SU-DHL-6 (cell line): ENCODE results near the gene EBF3.

Experiments
- H2AFZ ChIP-seq: fragments of 200-600 bp; sonication (generic); 2 replicates; pipeline ENCODE4 v1.6.1; 2014; ENCODE audit warnings: low read depth, mild to moderate bottlenecking, moderate library complexity, mixed read lengths, antibody characterized with exemption, low read length; ENCODE audit not compliant: severe bottlenecking
- H3F3A ChIP-seq: fragments of 200-600 bp; shearing (Covaris generic); 2 replicates; pipeline ENCODE4 v1.6.0; 2016; ENCODE audit warnings: antibody characterized with exemption, mild to moderate bottlenecking; ENCODE audit not compliant: insufficient read depth
- H3K27ac ChIP-seq: fragments of 200-600 bp; sonication (generic); 2 replicates; pipeline ENCODE4 v1.5.1; 2016; ENCODE audit warnings: low read depth, mild to moderate bottlenecking, low read length, moderate library complexity, mixed read lengths
- H3K27me3 ChIP-seq: fragments of 200-600 bp; sonication (generic), shearing (Covaris generic); 2 replicates; pipeline ENCODE4 v1.6.0; 2014; ENCODE audit warnings: mild to moderate bottlenecking, low read length
- H3K36me3 ChIP-seq: fragments of 200-600 bp; sonication (generic); 2 replicates; pipeline ENCODE4 v1.6.1; 2014; ENCODE audit warnings: mild to moderate bottlenecking, low read length, mixed read lengths
- H3K4me2 ChIP-seq: fragments of 300-600, 200-600 bp; shearing (Covaris generic), sonication (generic); 2 replicates; pipeline ENCODE4 v1.6.0; 2014; ENCODE audit warnings: low read length, low read depth, mild to moderate bottlenecking; ENCODE audit not compliant: poor library complexity, severe bottlenecking
- H3K4me3 ChIP-seq: fragments of 200-600 bp; sonication (generic); 2 replicates; pipeline ENCODE4 v1.5.1; 2014; ENCODE audit warnings: antibody characterized with exemption, low read length, mild to moderate bottlenecking, mixed read lengths; ENCODE audit not compliant: insufficient read depth, poor library complexity, severe bottlenecking
- H3K79me2 ChIP-seq: fragments of 200-600 bp; sonication (generic); 2 replicates; pipeline ENCODE4 v1.6.1; 2014; ENCODE audit warnings: mild to moderate bottlenecking, low read length, moderate library complexity; ENCODE audit not compliant: insufficient read depth
- H3K9ac ChIP-seq: fragments of 200-600 bp; sonication (generic); 2 replicates; pipeline ENCODE4 v1.7.0; 2014; ENCODE audit warnings: mild to moderate bottlenecking, low read length
- H3K9me2 ChIP-seq: fragments of 200-600 bp; sonication (generic); replicated peaks from 2 replicates; pipeline ENCODE4 v1.6.1; 2014; ENCODE audit warnings: low read length; ENCODE audit not compliant: insufficient read depth
- H3K9me3 ChIP-seq: fragments of 200-600 bp; sonication (generic); 2 replicates; pipeline ENCODE4 v1.6.1; 2014; ENCODE audit warnings: low read length, mixed read lengths; ENCODE audit not compliant: insufficient read depth
- H4K20me1 ChIP-seq: fragments of 200-600 bp; sonication (generic); 2 replicates; pipeline ENCODE4 v1.6.1; 2014; ENCODE audit warnings: low read depth, mild to moderate bottlenecking, antibody characterized with exemption, low read length, moderate library complexity, mixed read lengths
- EZH2phosphoT487 ChIP-seq: fragments of 200-600 bp; sonication (generic), shearing (Covaris generic); conservative IDR thresholded peaks from 2 replicates; pipeline ENCODE4 v1.6.1; 2018; ENCODE audit warnings: mild to moderate bottlenecking, antibody characterized with exemption, low read length, moderate library complexity, mixed read lengths
- TF ChIP-seq, protein P1 (sequence below): fragments of 200-600 bp; sonication (generic); IDR thresholded peaks from one replicate; pipeline ENCODE4 v1.5.1; 2017; ENCODE audit warnings: antibody characterized with exemption, mild to moderate bottlenecking, low read length, moderate library complexity; ENCODE audit not compliant: insufficient read depth, poor library complexity, severe bottlenecking

EBF3 gene

DNA sequence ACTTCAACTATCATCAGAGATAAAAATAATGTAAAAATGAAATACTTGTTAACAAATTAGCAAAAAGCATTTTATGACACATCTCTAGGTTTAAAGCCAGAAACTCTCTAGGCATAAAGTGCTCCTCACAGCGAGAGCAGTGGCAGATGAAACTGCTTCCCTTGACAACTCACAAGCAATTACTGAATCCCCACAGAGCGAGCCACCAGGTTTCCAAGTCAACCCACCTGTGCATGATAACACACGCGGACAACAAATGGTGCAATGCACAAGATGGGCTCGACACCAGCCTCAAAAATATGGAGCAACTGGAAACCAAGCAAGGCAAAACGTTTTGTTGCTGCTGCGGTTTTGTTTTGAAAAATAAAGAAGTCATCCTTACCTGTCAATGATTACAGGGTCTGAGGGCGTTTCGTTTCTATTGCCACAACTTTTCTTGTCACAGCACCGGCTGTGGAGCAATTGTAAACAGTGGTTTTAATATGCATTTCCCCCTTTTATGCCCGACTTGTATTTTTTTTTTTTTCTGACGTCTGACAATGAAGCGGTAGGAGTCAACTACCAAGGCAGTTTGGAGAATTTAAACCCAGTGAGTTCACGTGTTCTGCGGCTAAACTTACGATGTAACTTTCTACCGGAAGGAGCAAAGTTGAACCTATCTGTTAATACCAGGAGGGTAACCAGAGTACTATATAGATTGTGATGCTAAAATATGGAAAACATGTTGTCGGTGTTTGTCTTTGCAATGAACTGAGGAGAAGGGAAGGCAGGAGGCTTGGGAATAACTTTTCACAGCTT, 7.0 kb downstream of the EBF3 start:
- Histone ChIP-seq H4K20me1 (no peaks in the 10 kb centered on the region), H3F3A (no peaks in the 10 kb centered on the region), H3K36me3 (no peaks in the 10 kb centered on the region), H2AFZ (no peak overlapping the region), H3K79me2 (no peaks in the 10 kb centered on the region), H3K9me2 (no peaks in the 10 kb centered on the region), H3K27me3 (no peaks in the 10 kb centered on the region), H3K4me3 (no peak overlapping the region), H3K9ac (no peak overlapping the region), H3K4me2 (no peak overlapping the region), H3K27ac (no peak overlapping the region), H3K9me3 (no peaks in the 10 kb centered on the region)
- TF ChIP-seq, protein P1, sequence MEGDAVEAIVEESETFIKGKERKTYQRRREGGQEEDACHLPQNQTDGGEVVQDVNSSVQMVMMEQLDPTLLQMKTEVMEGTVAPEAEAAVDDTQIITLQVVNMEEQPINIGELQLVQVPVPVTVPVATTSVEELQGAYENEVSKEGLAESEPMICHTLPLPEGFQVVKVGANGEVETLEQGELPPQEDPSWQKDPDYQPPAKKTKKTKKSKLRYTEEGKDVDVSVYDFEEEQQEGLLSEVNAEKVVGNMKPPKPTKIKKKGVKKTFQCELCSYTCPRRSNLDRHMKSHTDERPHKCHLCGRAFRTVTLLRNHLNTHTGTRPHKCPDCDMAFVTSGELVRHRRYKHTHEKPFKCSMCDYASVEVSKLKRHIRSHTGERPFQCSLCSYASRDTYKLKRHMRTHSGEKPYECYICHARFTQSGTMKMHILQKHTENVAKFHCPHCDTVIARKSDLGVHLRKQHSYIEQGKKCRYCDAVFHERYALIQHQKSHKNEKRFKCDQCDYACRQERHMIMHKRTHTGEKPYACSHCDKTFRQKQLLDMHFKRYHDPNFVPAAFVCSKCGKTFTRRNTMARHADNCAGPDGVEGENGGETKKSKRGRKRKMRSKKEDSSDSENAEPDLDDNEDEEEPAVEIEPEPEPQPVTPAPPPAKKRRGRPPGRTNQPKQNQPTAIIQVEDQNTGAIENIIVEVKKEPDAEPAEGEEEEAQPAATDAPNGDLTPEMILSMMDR, result no peak
- TF ChIP-seq EZH2phosphoT487, result no peak

DNA sequence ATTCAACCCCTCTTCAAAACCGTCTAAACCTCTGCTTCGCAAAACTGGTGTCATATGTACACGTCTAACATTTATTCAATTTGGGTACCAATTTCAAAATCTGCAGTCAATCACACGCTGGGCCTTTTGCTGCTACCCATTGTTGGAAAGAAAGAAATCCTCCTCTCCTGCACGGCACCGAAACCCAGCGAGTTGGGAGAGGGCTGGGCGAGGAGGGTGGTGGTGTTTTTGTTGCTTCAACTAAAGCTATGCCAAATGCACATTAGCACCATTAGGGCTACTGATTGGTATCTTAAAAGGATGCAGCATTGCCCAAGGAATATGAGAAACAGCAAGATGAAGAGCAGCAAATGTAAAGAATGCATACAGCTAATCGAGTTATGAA, 7.8 kb downstream of the EBF3 start:
- H3K4me2 ChIP-seq, result no peak overlapping the region
- H3K9me3 ChIP-seq, result no peaks in the 10 kb centered on the region
- no peak overlapping the region for H3K27ac ChIP-seq
- no peaks in the 10 kb centered on the region for H4K20me1 ChIP-seq
- no peak overlapping the region for H3K9ac ChIP-seq
- H2AFZ ChIP-seq, result no peak overlapping the region
- TF ChIP-seq EZH2phosphoT487, result no peak
- TF ChIP-seq, protein P1, result no peak
- H3K36me3 ChIP-seq, result no peaks in the 10 kb centered on the region
- no peaks in the 10 kb centered on the region for H3K27me3 ChIP-seq
- H3K79me2 ChIP-seq, result no peaks in the 10 kb centered on the region
- H3K9me2 ChIP-seq, result no peaks in the 10 kb centered on the region
- H3F3A ChIP-seq, result no peaks in the 10 kb centered on the region
- H3K4me3 ChIP-seq, result no peak overlapping the region

DNA sequence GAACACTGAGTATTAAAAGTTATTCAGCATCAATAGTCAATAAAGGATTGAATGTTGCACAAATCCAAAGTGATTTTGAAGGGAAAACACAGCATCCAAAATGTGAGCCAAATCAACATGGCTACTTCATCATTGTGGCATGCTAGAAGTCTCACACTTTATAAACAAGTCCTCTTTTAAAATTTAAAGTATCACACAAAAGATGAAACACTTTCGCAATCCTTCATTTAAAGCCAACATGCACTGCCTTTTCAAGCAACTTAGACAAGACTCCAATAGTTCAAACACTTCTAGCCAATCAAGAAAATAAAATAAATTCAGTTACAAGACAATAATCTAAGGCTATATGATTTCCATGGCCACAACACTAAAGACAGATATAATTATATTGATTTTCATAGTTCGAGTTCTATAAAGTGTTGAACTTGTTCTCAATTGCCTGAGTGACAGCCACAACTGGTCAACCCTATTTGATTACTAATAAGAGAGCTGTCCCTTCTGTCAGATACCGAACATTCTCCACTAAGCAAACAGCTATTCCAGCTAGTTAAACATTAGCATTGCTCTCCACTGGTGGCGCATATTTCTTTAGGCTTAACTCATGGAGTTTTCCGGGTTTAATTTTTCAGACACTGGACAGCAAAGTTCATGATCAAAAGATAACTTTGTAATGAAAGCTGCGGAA, 8.3 kb downstream of the EBF3 start:
- Histone ChIP-seq H3K9me2 (no peaks in the 10 kb centered on the region), H4K20me1 (no peaks in the 10 kb centered on the region), H3K9me3 (no peaks in the 10 kb centered on the region), H2AFZ (no peak overlapping the region), H3F3A (no peaks in the 10 kb centered on the region), H3K4me2 (no peak overlapping the region), H3K27ac (no peak overlapping the region), H3K9ac (no peak overlapping the region), H3K27me3 (no peaks in the 10 kb centered on the region), H3K4me3 (no peak overlapping the region), H3K36me3 (no peaks in the 10 kb centered on the region), H3K79me2 (no peaks in the 10 kb centered on the region)
- TF ChIP-seq, protein P1, result no peak
- no peak for TF ChIP-seq EZH2phosphoT487
